Activated T-helper 1 cell treated with anti-CD3 and anti-CD28 coated beads, Interleukin-2, amount 50 U/mL, for 16 hours (primary cell): ENCODE data around the gene FETUB.

Experiments used
- DNase-seq, 2 donors: peaks; one replicate each; pipeline ENCODE4 v3.0.0-alpha.2; 2020; ENCODE audit warnings: low read depth in 1 of 2, low spot score in 1 of 2

The FETUB gene

GRCh38 chr3:186639778-186640472, at the start of gene FETUB:
TSS of gene FETUB (plus strand) at chr3:186640399. CDS start at chr3:186640461, 62 bp downstream.
- no peak for DNase-seq

- DNase-seq: no peak
These were observed 49.5 kb upstream of the FETUB start for GRCh38 chr3:186590580-186591295.

- no peak for DNase-seq
These were observed 47.5 kb upstream of the FETUB start for GRCh38 chr3:186592682-186593081.

GRCh38 chr3:186593862-186594261, 46.3 kb upstream of the FETUB start:
- DNase-seq: no peak

GRCh38 chr3:186594591-186595113, 45.5 kb upstream of the FETUB start:
- DNase-seq: no peak

- DNase-seq: no peak
These were observed 43.5 kb upstream of the FETUB start for GRCh38 chr3:186596568-186597287.

GRCh38 chr3:186598108-186598784, 42.0 kb upstream of the FETUB start:
- DNase-seq: no peak

- no peak for DNase-seq
These were observed 41.4 kb upstream of the FETUB start for GRCh38 chr3:186598794-186599141.

GRCh38 chr3:186599142-186599784, 40.9 kb upstream of the FETUB start:
- no peak for DNase-seq

GRCh38 chr3:186599785-186600166, 40.4 kb upstream of the FETUB start:
- DNase-seq: no peak

GRCh38 chr3:186600896-186601295, 39.3 kb upstream of the FETUB start:
- DNase-seq: no peak

GRCh38 chr3:186603159-186603558, 37.0 kb upstream of the FETUB start:
- no peak for DNase-seq

- DNase-seq: no peak
These were observed 35.1 kb upstream of the FETUB start for GRCh38 chr3:186605078-186605477.

- DNase-seq: no peak
These were observed 34.3 kb upstream of the FETUB start for GRCh38 chr3:186605561-186606545.

- no peak for DNase-seq
These were observed 31.5 kb upstream of the FETUB start for GRCh38 chr3:186608624-186609215.

GRCh38 chr3:186609247-186609868, 30.8 kb upstream of the FETUB start:
- no peak for DNase-seq

GRCh38 chr3:186612065-186612464, 28.1 kb upstream of the FETUB start:
- DNase-seq: no peak

GRCh38 chr3:186612721-186613636, 27.2 kb upstream of the FETUB start, which contains the start of gene AHSG:
TSS of gene AHSG (plus strand) at chr3:186613060. CDS start at chr3:186613142, 82 bp downstream.
- DNase-seq: no peak
